Transverse colon (tissue), 4 donors: ENCODE measurements around the gene C15orf39. TPM values are rescaled to one million over a fixed set of nuclear protein-coding genes. Genes with fewer than 3 reads are reported as not detected.

ENCODE experiments used
- DNase-seq: peaks from one replicate; pipeline ENCODE4 v3.0.0-alpha.2; 2019
- H3K27ac ChIP-seq, 4 donors: fragments of 200-600 bp; sonication (generic); 2 replicates each; pipeline ENCODE4 v1.5.1; 2016 to 2018; ENCODE audit warnings: inconsistent platforms in 4 of 4
- H3K27me3 ChIP-seq: fragments of 200-600 bp; sonication (generic); 2 replicates; pipeline ENCODE4 v1.5.1; 2017; ENCODE audit warnings: inconsistent platforms
- H3K36me3 ChIP-seq, 4 donors: fragments of 200-600 bp; sonication (generic); 2 replicates each; pipeline ENCODE4 v1.5.1; 2017 to 2019; ENCODE audit warnings: inconsistent platforms in 4 of 4
- H3K4me1 ChIP-seq, 4 donors: fragments of 200-600 bp; sonication (generic); 2 replicates each; pipeline ENCODE4 v1.5.1; 2017 to 2020; ENCODE audit warnings: inconsistent platforms in 4 of 4
- H3K4me3 ChIP-seq, 4 donors: fragments of 200-600 bp; sonication (generic); 1 replicate in 1 of 4; 2 replicates in 3 of 4; pipeline versions ENCODE4 v1.5.1 to v1.6.1; 2017 to 2019; ENCODE audit warnings: inconsistent platforms in 4 of 4
- H3K9me3 ChIP-seq, 2 donors: fragments of 200-600 bp; sonication (generic); 2 replicates each; pipeline ENCODE4 v1.5.1; 2017 to 2019; ENCODE audit warnings: inconsistent platforms in 2 of 2
- CTCF ChIP-seq, 5 experiments: fragments of 200-600 bp in 3 of 5; fragments of 450-650 bp in 2 of 5; sonication (generic) in 3 of 5; IDR thresholded peaks; 1 replicate in 2 of 5; 2 replicates in 3 of 5; pipeline ENCODE4 v1.5.1; 2016 to 2017; ENCODE audit warnings: antibody characterized with exemption in 5 of 5, inconsistent platforms in 3 of 5, mild to moderate bottlenecking in 2 of 5, moderate library complexity in 1 of 5
- EP300 ChIP-seq: sonication (generic); formaldehyde crosslinking; IDR thresholded peaks from one replicate; pipeline ENCODE4 v1.6.1; 2017; ENCODE audit warnings: antibody characterized with exemption, low read depth
- POLR2A ChIP-seq: fragments of 450-650 bp; IDR thresholded peaks from one replicate; pipeline ENCODE4 v1.6.1; 2016; ENCODE audit warnings: antibody characterized with exemption, mild to moderate bottlenecking, moderate library complexity
- POLR2AphosphoS5 ChIP-seq, 3 donors: sonication (generic); formaldehyde crosslinking; IDR thresholded peaks; one replicate each; pipeline ENCODE4 v1.6.1; 2016; ENCODE audit warnings: antibody characterized with exemption in 3 of 3
- WGBS, 2 donors: methylation state at CpG; one replicate each; pipeline ENCODE4 v1.1.5; 2018; ENCODE audit warnings: low coverage in 1 of 2; 5-methylcytosine and 5-hydroxymethylcytosine counted together
- in situ Hi-C, 4 donors: fragments of 200-750 bp; cut with MboI; loops; one replicate each; pipeline versions ENCODE4 v1.15.0 to v1.15.1; 2017; ENCODE audit warnings: low sequenced_read_pairs in 3 of 4, low pct_ligation_motif_present in 1 of 4, low pct_unique_long_range_greater_than_20kb in 1 of 4
- intact Hi-C: fragments of 100-400 bp; cut with DNase I; formaldehyde crosslinking; loops from one replicate; pipeline ENCODE4 v1.15.1; 2023; ENCODE audit warnings: low total_unique reads
- total RNA-seq, 4 donors: library from RNA; depleted of rRNA; stranded (reverse); fragments of >200 nt; gene quantifications; one replicate each; pipeline ENCODE4 v1.1.0, GENCODE V29; 2016

The C15orf39 gene
- total RNA-seq, 4 donors from 2014 or later, result 20.9 to 27.9 (median 26.7) TPM

- in situ Hi-C loops, result no loop called here
Measured at GRCh38 chr15:75159244-75159643, 42.4 kb upstream of the C15orf39 start.

DNA sequence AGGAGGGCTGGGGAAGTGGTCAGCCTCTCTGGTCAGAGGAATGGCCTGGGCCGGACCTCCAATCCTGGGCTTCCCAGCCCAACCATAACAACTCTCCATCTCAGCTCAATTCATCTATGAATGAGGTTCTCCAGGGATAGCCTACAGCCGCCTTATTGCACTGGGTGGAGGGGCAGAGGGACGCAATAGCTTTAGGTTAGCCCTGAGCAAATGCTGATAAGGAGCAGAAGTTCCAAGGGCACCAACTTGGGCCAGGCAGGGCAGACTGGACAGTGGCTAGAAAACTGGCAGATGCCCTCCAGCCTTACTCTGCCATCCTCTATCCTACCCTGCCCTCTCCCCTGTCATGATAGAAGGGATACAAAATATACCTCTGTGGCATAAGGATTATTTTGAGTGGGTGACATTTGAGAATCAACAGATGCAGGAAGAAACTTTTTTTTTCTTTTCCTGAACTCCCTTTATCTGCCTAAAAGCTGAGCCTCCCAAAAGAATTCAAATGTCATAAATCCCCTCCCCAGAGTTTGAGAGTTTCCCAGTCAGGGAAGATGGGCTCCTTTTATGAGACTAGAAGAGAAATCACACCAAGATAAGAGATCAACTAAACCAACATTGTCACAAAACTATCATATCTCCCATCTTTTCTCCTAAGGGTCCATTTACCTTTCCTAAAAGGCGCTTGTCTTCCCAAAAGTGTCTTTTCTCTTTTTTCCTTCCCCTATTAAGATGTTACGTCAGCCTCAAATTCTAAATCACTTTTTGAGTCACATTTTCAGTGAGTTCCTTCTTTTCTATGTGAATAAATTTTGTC lies 40.4 kb upstream of the C15orf39 start:
- H3K36me3 ChIP-seq, result no peaks in the 10 kb centered on the region
- no peak for TF ChIP-seq POLR2AphosphoS5 (IDR thresholded peaks at IDR 0.05)
- no peak for TF ChIP-seq CTCF (IDR thresholded peaks at IDR 0.05)
- TF ChIP-seq POLR2A, result no peak
- TF ChIP-seq EP300, result no peak
- DNase-seq, result no peak
- 92 to 100% methylated on average over 3 to 5 of the region's 5 CpGs for WGBS, 2 donors
- H3K27ac ChIP-seq, result no peak overlapping the region
- no peaks in the 10 kb centered on the region for H3K27me3 ChIP-seq
- H3K4me1 ChIP-seq, result no peaks in the 10 kb centered on the region
- in situ Hi-C loops (no loop called here), intact Hi-C loops (no loop called here)
- no peak overlapping the region for H3K4me3 ChIP-seq
- no peaks in the 10 kb centered on the region for H3K9me3 ChIP-seq

More at GRCh38 chr15:75159244-75159643, 42.4 kb upstream of the C15orf39 start:
- Histone ChIP-seq H3K27me3 (no peaks in the 10 kb centered on the region), H3K27ac (no peak overlapping the region), H3K9me3 (no peaks in the 10 kb centered on the region), H3K36me3 (no peaks in the 10 kb centered on the region), H3K4me1 (no peaks in the 10 kb centered on the region), H3K4me3 (no peak overlapping the region)
- DNase-seq, result no peak
- intact Hi-C loops, result no loop called here
- TF ChIP-seq POLR2AphosphoS5 (IDR thresholded peaks at IDR 0.05) (no peak), EP300 (no peak), POLR2A (no peak), CTCF (IDR thresholded peaks at IDR 0.05) (no peak)
- WGBS, 2 donors, result 34 to 58% methylated on average over 1 of the region's 1 CpG

- intact Hi-C loops, result no loop called here
- H3K27me3 ChIP-seq, result no peaks in the 10 kb centered on the region
- no peaks in the 10 kb centered on the region for H3K36me3 ChIP-seq
- in situ Hi-C loops, result no loop called here
- no peaks in the 10 kb centered on the region for H3K9me3 ChIP-seq
- no peak for DNase-seq
- H3K4me1 ChIP-seq, result no peaks in the 10 kb centered on the region
- no peak overlapping the region for H3K27ac ChIP-seq
- TF ChIP-seq EP300 (no peak), POLR2A (no peak), POLR2AphosphoS5 (IDR thresholded peaks at IDR 0.05) (no peak), CTCF (IDR thresholded peaks at IDR 0.05) (no peak)
- H3K4me3 ChIP-seq, result no peak overlapping the region
- 70 to 77% methylated on average over 4 of the region's 4 CpGs for WGBS, 2 donors
Measured at GRCh38 chr15:75161917-75162414, 39.7 kb upstream of the C15orf39 start.

DNA sequence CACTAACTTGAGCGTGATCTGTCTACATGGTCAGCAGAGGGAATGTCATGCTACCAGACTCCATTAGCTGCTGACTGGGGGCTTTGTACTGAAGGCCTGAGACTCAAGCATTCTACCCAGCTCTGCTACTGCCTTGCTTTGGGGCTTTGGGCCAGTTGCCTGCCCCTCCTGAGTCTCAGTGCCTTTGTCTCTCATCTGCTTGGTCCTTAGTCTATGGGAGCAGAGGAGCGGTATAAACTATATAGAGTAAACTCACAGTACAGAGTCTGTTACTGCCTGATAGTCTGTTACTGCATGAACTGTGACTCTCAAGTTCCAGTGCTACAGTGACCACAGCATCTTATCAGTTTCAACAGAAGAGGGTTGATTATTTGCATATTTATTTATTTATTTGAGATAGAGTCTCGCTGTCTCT lies 38.5 kb upstream of the C15orf39 start:
- no peak for DNase-seq
- intact Hi-C loops (no loop called here), in situ Hi-C loops (no loop called here)
- Histone ChIP-seq H3K4me3 (no peak overlapping the region), H3K27ac (no peak overlapping the region), H3K36me3 (no peaks in the 10 kb centered on the region), H3K4me1 (no peaks in the 10 kb centered on the region), H3K9me3 (no peaks in the 10 kb centered on the region), H3K27me3 (no peaks in the 10 kb centered on the region)
- WGBS, 2 donors, result 87 to 92% methylated on average over 2 to 3 of the region's 3 CpGs
- TF ChIP-seq POLR2AphosphoS5 (IDR thresholded peaks at IDR 0.05), result no peak
- no peak for TF ChIP-seq POLR2A
- TF ChIP-seq EP300, result no peak
- no peak for TF ChIP-seq CTCF (IDR thresholded peaks at IDR 0.05)
